ENCODE data around the gene ITGA8. TPM values are rescaled to one million over a fixed set of nuclear protein-coding genes. Genes with fewer than 3 reads are reported as not detected.

Gene ITGA8
- total and polyA plus RNA-seq, 9 of the 15 experiments (the other 6 are each of a cell fraction or from before 2014, with no cell fraction given) = 0.01 to 0.07 (median 0.04) TPM; not detected in 5

GRCh38 chr10:15603446-15604011 is 116.2 kb downstream of the ITGA8 start (continued):
- peak; percentile 40; the same call in 1 of the 2 replicates for TF ChIP-seq MGA (IDR thresholded peaks at IDR 0.05)
- TF ChIP-seq ARID1B (IDR thresholded peaks at IDR 0.05) = peak; percentile 53
- TF ChIP-seq CXXC5 (CRISPR knock-in tag; IDR thresholded peaks at IDR 0.05) = peak; percentile 47
- no peak for TF ChIP-seq ZBTB11 (CRISPR knock-in tag; IDR thresholded peaks at IDR 0.05)
- 0 out of 2 replicates have a peak, but pooled peaks have one; percentile 32 for TF ChIP-seq CC2D1A (IDR thresholded peaks at IDR 0.05)
- TF ChIP-seq MTA3 (IDR thresholded peaks at IDR 0.05; ENCODE audit: borderline replicate concordance) = no peak
- TF ChIP-seq ATF2 (CRISPR knock-in tag; IDR thresholded peaks at IDR 0.05) = no peak
- TF ChIP-seq MEIS2 (IDR thresholded peaks at IDR 0.05; ENCODE audit: partially characterized antibody) = no peak
- no peak for TF ChIP-seq MAFK (IDR thresholded peaks at IDR 0.05; ENCODE audit: low read length)
- TF ChIP-seq ZNF830 (CRISPR knock-in tag; IDR thresholded peaks at IDR 0.05) = no peak
- TF ChIP-seq SMARCA4 (IDR thresholded peaks at IDR 0.05) = no peak
